ENCODE measurements around the gene EEF1G. TPM values are rescaled to one million over a fixed set of nuclear protein-coding genes. Genes with fewer than 3 reads are reported as not detected.

Gene EEF1G
- total and polyA plus RNA-seq, 9 of the 15 experiments (the other 6 are each of a cell fraction or from before 2014, with no cell fraction given): 985 to 2,349 (median 2,035) TPM

DNA sequence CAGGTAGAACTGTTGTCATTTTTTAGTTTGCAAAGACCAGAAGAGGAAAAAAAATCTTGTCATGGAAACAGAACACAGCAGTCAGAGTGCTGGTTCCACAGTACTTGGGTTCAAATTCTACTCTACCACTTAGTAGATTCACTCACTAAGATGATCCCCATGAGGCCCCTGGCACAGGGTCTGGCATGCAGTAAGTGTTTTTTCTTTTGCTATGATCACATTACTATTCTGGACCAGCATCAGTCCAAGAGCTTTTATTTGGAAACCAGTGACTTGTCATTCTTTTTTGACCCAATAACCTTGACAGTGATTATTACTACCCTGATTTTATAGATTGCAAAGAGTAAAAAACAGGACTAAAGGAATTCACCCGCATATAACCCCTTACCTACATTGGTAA is 4.1 kb downstream of the EEF1G start:
- no peak overlapping the region for H3K4me3 ChIP-seq
- no peaks in the 10 kb centered on the region for H3K27me3 ChIP-seq (ENCODE audit: control insufficient read depth in 2 of 2, insufficient read depth in 2 of 2, low read length in 2 of 2)
- intact Hi-C loops (cut with micrococcal nuclease): no loop called here
- H3K27ac ChIP-seq (ENCODE audit: extremely low read depth, low read depth, low read length): no peak overlapping the region
- in situ Hi-C loops (cut with MboI): no loop called here
- FAIRE-seq: no peak
- DNase-seq (ENCODE audit: extremely low read depth in 1 of 4, low spot score in 3 of 4): no peak
- no peaks in the 10 kb centered on the region for H3K9me1 ChIP-seq (ENCODE audit: control insufficient read depth, insufficient read depth, low read length)
- no TSS peak for BruUV-seq (replicated peaks)
- ChIA-PET POLR2A (interaction anchor here (0.6 to 2.3 kb wide), 8 partner anchors 9 to 199 kb away, joined by 3 to 8 read pairs (median 4); partner anchors contain the start of genes C11orf98, CSKMT and TUT1), CTCF (ENCODE audit: low intra/inter-chr PET ratio) (no interaction called here)
- no peaks in the 10 kb centered on the region for H3K9me3 ChIP-seq (replicated peaks; ENCODE audit: control insufficient read depth, insufficient read depth, low read depth, low read length)
- H3K79me2 ChIP-seq (ENCODE audit: control insufficient read depth, insufficient read depth, low read length): peaks cover 90% of the 10 kb centered on the region
- WGBS (ENCODE audit: insufficient coverage, low coverage, missing lambda C conversion rate): 100% methylated on average over 1 of the region's 1 CpG
- no peak for ATAC-seq
- H3K36me3 ChIP-seq (ENCODE audit: control insufficient read depth, insufficient read depth, low read length): peaks cover 85% of the 10 kb centered on the region
- no peak overlapping the region for H2AFZ ChIP-seq (ENCODE audit: low read depth, low read length)
- H3K4me1 ChIP-seq (replicated peaks in 1 of 2; ENCODE audit: control insufficient read depth in 2 of 2, insufficient read depth in 2 of 2, low read length in 2 of 2): peaks cover 21 to 22% of the 10 kb centered on the region in 2 experiments; a peak in 4 of 5 replicates
- H3K4me2 ChIP-seq (ENCODE audit: insufficient read depth, low read length): no peak overlapping the region
- peak; percentile 29; the same call in 1 of the 2 replicates for TF ChIP-seq RBFOX2 (IDR thresholded peaks at IDR 0.05; ENCODE audit: low read depth, low read length)
- TF ChIP-seq, protein P1, sequence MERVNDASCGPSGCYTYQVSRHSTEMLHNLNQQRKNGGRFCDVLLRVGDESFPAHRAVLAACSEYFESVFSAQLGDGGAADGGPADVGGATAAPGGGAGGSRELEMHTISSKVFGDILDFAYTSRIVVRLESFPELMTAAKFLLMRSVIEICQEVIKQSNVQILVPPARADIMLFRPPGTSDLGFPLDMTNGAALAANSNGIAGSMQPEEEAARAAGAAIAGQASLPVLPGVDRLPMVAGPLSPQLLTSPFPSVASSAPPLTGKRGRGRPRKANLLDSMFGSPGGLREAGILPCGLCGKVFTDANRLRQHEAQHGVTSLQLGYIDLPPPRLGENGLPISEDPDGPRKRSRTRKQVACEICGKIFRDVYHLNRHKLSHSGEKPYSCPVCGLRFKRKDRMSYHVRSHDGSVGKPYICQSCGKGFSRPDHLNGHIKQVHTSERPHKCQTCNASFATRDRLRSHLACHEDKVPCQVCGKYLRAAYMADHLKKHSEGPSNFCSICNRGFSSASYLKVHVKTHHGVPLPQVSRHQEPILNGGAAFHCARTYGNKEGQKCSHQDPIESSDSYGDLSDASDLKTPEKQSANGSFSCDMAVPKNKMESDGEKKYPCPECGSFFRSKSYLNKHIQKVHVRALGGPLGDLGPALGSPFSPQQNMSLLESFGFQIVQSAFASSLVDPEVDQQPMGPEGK (CRISPR knock-in tag; IDR thresholded peaks at IDR 0.05; ENCODE audit: borderline replicate concordance): no peak
- peaks cover 10% of the 10 kb centered on the region for H4K20me1 ChIP-seq (replicated peaks; ENCODE audit: control insufficient read depth, insufficient read depth, low read length)
- H3K9ac ChIP-seq (ENCODE audit: insufficient read depth in 1 of 2, low read depth in 2 of 2, low read length in 2 of 2): no peak overlapping the region

Measured in K562 (cell line).